SK-N-SH treated with all-trans-retinoic acid at 6 μM for 48 hours (cell line): ENCODE measurements around the gene KRT86.
A peak's percentile ranks its signal among the peaks of the same experiment; 100 is the strongest.

Experiments used
- ATAC-seq: fragments of 200-7000 bp; cut with Tn5 transposase; 3 replicates; pipeline ENCODE4 v1.9.1; 2020; ENCODE audit warnings: mild to moderate bottlenecking, moderate library complexity
- BACH2 ChIP-seq: fragments of 250-450 bp; sonication (Bioruptor Pico); IDR thresholded peaks from 2 replicates; pipeline ENCODE4 v1.9.0; 2021; ENCODE audit warnings: mild to moderate bottlenecking, borderline replicate concordance
- CSRNP3 ChIP-seq: fragments of 250-450 bp; sonication (Bioruptor Pico); IDR thresholded peaks from 2 replicates; pipeline ENCODE4 v1.5.1; 2021; ENCODE audit warnings: mild to moderate bottlenecking, moderate library complexity
- ESRRG ChIP-seq: fragments of 250-450 bp; sonication (Bioruptor Pico); IDR thresholded peaks from 2 replicates; pipeline ENCODE4 v1.6.1; 2021; ENCODE audit warnings: mild to moderate bottlenecking
- GLIS3 ChIP-seq: fragments of 250-450 bp; sonication (Bioruptor Pico); IDR thresholded peaks from 2 replicates; pipeline ENCODE4 v1.5.0; 2020; ENCODE audit warnings: mild to moderate bottlenecking, moderate library complexity
- OSR1 ChIP-seq: fragments of 250-450 bp; sonication (Bioruptor Pico); IDR thresholded peaks from 2 replicates; pipeline ENCODE4 v1.8.0; 2022; ENCODE audit warnings: moderate library complexity, mild to moderate bottlenecking, inconsistent platforms
- PATZ1 ChIP-seq: fragments of 250-450 bp; sonication (Bioruptor Pico); IDR thresholded peaks from 2 replicates; pipeline ENCODE4 v1.8.0; 2020; ENCODE audit warnings: mild to moderate bottlenecking, moderate library complexity, borderline replicate concordance
- POU6F1 ChIP-seq: fragments of 250-450 bp; sonication (Bioruptor Pico); IDR thresholded peaks from 2 replicates; pipeline ENCODE4 v1.8.0; 2021; ENCODE audit warnings: low read depth, mild to moderate bottlenecking, moderate library complexity, borderline replicate concordance
- PPARA ChIP-seq: fragments of 250-450 bp; sonication (Bioruptor Pico); IDR thresholded peaks from 2 replicates; pipeline ENCODE4 v1.5.0; 2020; ENCODE audit warnings: mild to moderate bottlenecking, borderline replicate concordance
- RARB ChIP-seq: fragments of 250-450 bp; sonication (Bioruptor Pico); IDR thresholded peaks from 2 replicates; pipeline ENCODE4 v1.8.0; 2021; ENCODE audit warnings: mild to moderate bottlenecking, moderate library complexity
- SNAI2 ChIP-seq: fragments of 250-450 bp; sonication (Bioruptor Pico); IDR thresholded peaks from 2 replicates; pipeline ENCODE4 v1.5.0; 2020; ENCODE audit warnings: mild to moderate bottlenecking, moderate library complexity
- TCF4 ChIP-seq: fragments of 250-450 bp; sonication (Bioruptor Pico); IDR thresholded peaks from 2 replicates; pipeline ENCODE4 v1.8.0; 2021; ENCODE audit warnings: mild to moderate bottlenecking, moderate library complexity, borderline replicate concordance
- TOX ChIP-seq: fragments of 250-450 bp; sonication (Bioruptor Pico); IDR thresholded peaks from 2 replicates; pipeline ENCODE4 v1.8.0; 2021; ENCODE audit warnings: mild to moderate bottlenecking, moderate library complexity, borderline replicate concordance
- TSHZ2 ChIP-seq: fragments of 250-450 bp; sonication (Bioruptor Pico); IDR thresholded peaks from 2 replicates; pipeline ENCODE4 v1.5.0; 2020; ENCODE audit warnings: mild to moderate bottlenecking, moderate library complexity
- ZC3H10 ChIP-seq: fragments of 250-450 bp; sonication (Bioruptor Pico); IDR thresholded peaks from 2 replicates; pipeline ENCODE4 v1.5.1; 2021; ENCODE audit warnings: mild to moderate bottlenecking, moderate library complexity
- ZNF565 ChIP-seq: fragments of 450-650 bp; formaldehyde crosslinking; conservative IDR thresholded peaks from 2 replicates; pipeline ENCODE4 v1.5.0; 2020; ENCODE audit warnings: low read depth, mild to moderate bottlenecking, moderate library complexity
- ZNF70 ChIP-seq: fragments of 450-650 bp; formaldehyde crosslinking; IDR thresholded peaks from 2 replicates; pipeline ENCODE4 v1.5.0; 2020; ENCODE audit warnings: mild to moderate bottlenecking, moderate library complexity
- ZNF8 ChIP-seq: fragments of 450-650 bp; formaldehyde crosslinking; IDR thresholded peaks from 2 replicates; pipeline ENCODE4 v1.5.0; 2020; ENCODE audit warnings: mild to moderate bottlenecking, moderate library complexity

The KRT86 gene

GRCh38 chr12:52247622-52248540 lies 26.6 kb upstream of the KRT86 start:
- TF ChIP-seq BACH2 (no peak), SNAI2 (CRISPR knock-in tag) (no peak)
- TF ChIP-seq, all 23 proteins: peak for 0
- no peak for ATAC-seq

GRCh38 chr12:52248541-52249461 lies 25.6 kb upstream of the KRT86 start:
- peak; percentile 42 for ATAC-seq
- no peak for TF ChIP-seq TOX
- no peak for TF ChIP-seq TCF4 (CRISPR knock-in tag)
- TF ChIP-seq RARB (CRISPR knock-in tag), result no peak
- TF ChIP-seq GLIS3 (CRISPR knock-in tag), result no peak
- no peak for TF ChIP-seq OSR1 (CRISPR knock-in tag)
- TF ChIP-seq CSRNP3 (CRISPR knock-in tag), result no peak
- no peak for TF ChIP-seq BACH2
- no peak for TF ChIP-seq PATZ1 (CRISPR knock-in tag)
- TF ChIP-seq ESRRG (CRISPR knock-in tag), result no peak
- TF ChIP-seq POU6F1, result no peak
- no peak for TF ChIP-seq ZNF565 (CRISPR knock-in tag)

- no peak for ATAC-seq
These were observed 24.9 kb upstream of the KRT86 start for GRCh38 chr12:52249511-52250047.

More at GRCh38 chr12:52249511-52250047, 24.9 kb upstream of the KRT86 start:
- no peak for TF ChIP-seq ZNF70 (CRISPR knock-in tag)
- no peak for TF ChIP-seq PATZ1 (CRISPR knock-in tag)
- no peak for TF ChIP-seq PPARA
- TF ChIP-seq SNAI2 (CRISPR knock-in tag), result no peak
- no peak for TF ChIP-seq ZNF8
- TF ChIP-seq TSHZ2, result no peak
- TF ChIP-seq ZC3H10 (CRISPR knock-in tag), result no peak
- TF ChIP-seq RARB (CRISPR knock-in tag), result no peak
